NCI-H2107 (cell line): ENCODE data around the gene TYRO3.

Experiments
- DNase-seq: peaks from one replicate; lab custom pipeline; 2025; lab: John Stamatoyannopoulos, UW

TYRO3 gene

GRCh38 chr15:41605566-41605965 is 46.6 kb downstream of the TYRO3 start:
- DNase-seq = no peak

DNA sequence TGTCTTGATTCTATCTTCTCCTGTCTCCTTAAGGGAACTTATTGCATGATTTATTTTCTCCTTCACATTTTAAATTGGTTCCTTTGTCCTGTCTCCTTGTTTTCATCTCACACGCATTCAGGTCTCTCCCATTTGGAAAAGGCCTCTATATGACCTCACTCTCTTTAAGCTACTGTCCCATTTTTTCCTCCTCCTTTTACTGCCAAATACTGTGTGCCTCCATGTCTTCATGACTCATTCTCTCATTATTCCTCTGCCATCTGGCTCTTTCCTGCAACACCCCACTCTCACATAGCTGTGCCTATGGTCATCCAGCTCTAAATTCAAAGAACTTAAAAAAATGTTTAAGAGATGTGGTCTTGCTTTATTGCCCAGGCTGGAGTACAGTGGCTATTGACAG is 48.0 kb downstream of the TYRO3 start:
- no peak for DNase-seq

- no peak for DNase-seq
These were observed 50.1 kb downstream of the TYRO3 start for GRCh38 chr15:41609123-41609522.

GRCh38 chr15:41610048-41610447 is 51.0 kb downstream of the TYRO3 start:
- DNase-seq = no peak

GRCh38 chr15:41620536-41621199 is 61.7 kb downstream of the TYRO3 start:
- DNase-seq = no peak

- DNase-seq = no peak
These were observed 62.5 kb downstream of the TYRO3 start for GRCh38 chr15:41621200-41622193.

- no peak for DNase-seq
These were observed 63.9 kb downstream of the TYRO3 start for GRCh38 chr15:41622901-41623300.

DNA sequence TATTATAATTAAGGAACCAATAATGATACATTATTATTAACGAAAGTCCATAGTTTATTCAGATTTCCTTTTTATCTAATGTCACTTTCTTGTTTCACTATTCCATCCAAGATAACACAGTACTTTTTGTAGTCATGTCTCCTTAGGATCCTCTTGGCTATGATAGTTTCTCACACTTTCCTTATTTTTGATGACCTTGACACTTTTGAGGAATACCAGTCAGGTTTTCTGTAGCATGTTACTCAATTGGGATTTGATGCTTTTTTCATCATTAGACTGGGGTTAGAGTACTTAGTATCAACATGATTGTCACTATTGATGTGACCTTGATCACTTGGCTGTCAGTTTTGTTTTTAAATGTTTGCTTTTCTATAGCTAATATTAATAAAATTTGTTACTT is 68.2 kb downstream of the TYRO3 start:
- DNase-seq = no peak

- no peak for DNase-seq
These were observed 70.5 kb downstream of the TYRO3 start for GRCh38 chr15:41629463-41629862.

DNA sequence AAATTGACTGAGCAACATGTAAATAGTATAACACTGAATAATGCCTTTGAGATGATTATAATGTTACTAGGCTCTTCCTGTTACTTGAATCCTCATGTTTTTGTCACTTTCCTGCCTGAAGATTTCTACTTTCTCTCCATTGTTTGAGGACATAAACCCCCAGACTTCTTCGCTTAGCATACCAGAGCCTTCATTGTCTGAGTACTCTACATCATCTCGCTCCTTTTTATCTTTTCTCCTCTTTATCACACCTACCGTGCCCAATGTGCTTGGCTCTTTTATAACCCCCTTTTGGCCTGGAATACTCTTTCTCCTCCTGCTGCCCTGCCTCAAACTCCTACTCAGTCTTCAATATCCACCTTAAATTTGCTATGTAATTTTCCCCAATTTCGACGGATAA is 70.9 kb downstream of the TYRO3 start:
- no peak for DNase-seq

DNA sequence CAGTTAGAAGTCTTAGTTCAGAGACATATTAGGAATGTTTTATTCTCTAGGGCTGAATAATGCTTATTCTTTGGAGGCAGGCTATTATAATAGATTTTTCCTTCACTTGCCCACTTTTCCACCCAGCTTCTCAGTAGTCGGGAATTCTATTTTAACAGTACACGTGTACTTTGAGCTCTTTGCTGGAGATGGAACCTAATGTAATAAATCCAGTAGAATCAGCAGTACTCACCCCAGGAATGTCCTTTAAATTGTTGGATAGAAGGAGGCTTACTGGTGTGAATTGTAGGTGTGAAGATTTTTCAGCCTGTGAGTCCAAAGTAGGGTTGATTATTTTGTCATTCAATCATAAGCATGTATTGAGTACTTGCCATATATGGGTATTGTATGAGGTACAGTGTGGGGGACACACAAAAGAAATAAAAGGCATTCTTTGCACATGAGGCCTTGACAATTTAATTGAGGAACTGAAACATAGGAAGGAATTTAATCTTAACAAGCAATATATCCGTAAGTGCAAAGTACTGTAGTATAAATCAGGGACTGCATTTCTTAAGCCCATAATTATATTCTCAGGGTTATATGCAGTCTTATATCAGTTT is 71.7 kb downstream of the TYRO3 start:
- no peak for DNase-seq

DNA sequence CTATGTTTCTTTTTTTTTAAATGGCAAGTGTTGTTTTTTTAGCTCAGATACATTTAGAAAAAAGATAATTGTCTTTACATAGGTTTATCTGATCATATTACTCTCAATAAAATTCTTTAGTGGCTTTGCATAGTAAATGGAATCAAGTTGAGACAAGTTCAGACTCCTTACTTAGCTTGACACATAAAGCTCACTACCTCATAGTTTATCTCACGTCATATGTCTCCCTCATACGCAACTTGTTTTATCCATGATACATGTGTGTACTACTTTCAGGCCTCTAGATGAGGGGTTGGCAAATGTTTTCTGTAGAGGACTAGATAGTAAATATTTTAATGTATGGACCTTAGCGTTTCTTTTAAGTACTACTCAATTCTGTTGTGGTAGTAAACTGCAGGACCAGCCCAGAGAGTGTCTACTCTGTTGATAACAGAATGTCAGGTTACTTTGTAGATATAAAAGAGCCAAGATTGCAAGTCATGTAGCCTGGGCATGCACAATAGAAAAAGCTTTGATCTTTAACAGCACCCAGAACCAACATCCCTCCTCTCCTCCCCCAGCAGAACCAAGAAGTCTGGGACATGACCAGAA is 73.0 kb downstream of the TYRO3 start:
- DNase-seq = no peak
